COR-L47 (cell line): ENCODE measurements around the gene ACTL9.
"Not testable (repeated sequence)": the region's sequence is repeated elsewhere in the genome, so short reads cannot be mapped to it uniquely, and the experiment has no call there.

Experiments
- DNase-seq: peaks from one replicate; lab custom pipeline; 2025; lab: John Stamatoyannopoulos, UW

Gene ACTL9

GRCh38 chr19:8698433-8699063 is at the start of gene ACTL9:
Gene ACTL9 (minus strand): TSS chr19:8698795. CDS start chr19:8698701, 94 bp downstream.
- no peak for DNase-seq

- DNase-seq, result not testable (repeated sequence)
These were observed 40.9 kb upstream of the ACTL9 start for GRCh38 chr19:8739291-8740065.

- DNase-seq, result no peak
These were observed 39.8 kb upstream of the ACTL9 start for GRCh38 chr19:8738377-8738776.

GRCh38 chr19:8731428-8732169 is 33.0 kb upstream of the ACTL9 start:
- DNase-seq, result no peak

GRCh38 chr19:8724276-8724675 is 25.7 kb upstream of the ACTL9 start:
- DNase-seq, result no peak

- DNase-seq, result no peak
These were observed 23.4 kb upstream of the ACTL9 start for GRCh38 chr19:8722032-8722431.

- no peak for DNase-seq
These were observed 22.7 kb upstream of the ACTL9 start, which contains the start of gene OR2Z1 for GRCh38 chr19:8721334-8721733. Gene OR2Z1 (plus strand): TSS chr19:8721634. CDS start chr19:8731029, 9,395 bp downstream.

GRCh38 chr19:8710337-8710736 is 11.7 kb upstream of the ACTL9 start:
- not testable (repeated sequence) for DNase-seq

- no peak for DNase-seq
These were observed 7.1 kb upstream of the ACTL9 start for GRCh38 chr19:8705742-8706141.

- not testable (repeated sequence) for DNase-seq
These were observed 6.7 kb upstream of the ACTL9 start for GRCh38 chr19:8705304-8705703.

- no peak for DNase-seq
These were observed 4.6 kb upstream of the ACTL9 start for GRCh38 chr19:8703223-8703622.

GRCh38 chr19:8702350-8702749 is 3.8 kb upstream of the ACTL9 start:
- no peak for DNase-seq

- no peak for DNase-seq
These were observed 2.4 kb upstream of the ACTL9 start for GRCh38 chr19:8700956-8701355.

GRCh38 chr19:8699908-8700307 is 1.3 kb upstream of the ACTL9 start:
- DNase-seq, result no peak

- no peak for DNase-seq
These were observed 743 bp downstream of the ACTL9 start for GRCh38 chr19:8697671-8698432.

GRCh38 chr19:8696993-8697392 is 1.6 kb downstream of the ACTL9 start:
- no peak for DNase-seq

- no peak for DNase-seq
These were observed 2.7 kb downstream of the ACTL9 start for GRCh38 chr19:8695911-8696310.

- DNase-seq, result no peak
These were observed 3.1 kb downstream of the ACTL9 start for GRCh38 chr19:8695501-8695900.

GRCh38 chr19:8690753-8691539 is 7.6 kb downstream of the ACTL9 start:
- DNase-seq, result no peak

GRCh38 chr19:8688930-8689329 is 9.7 kb downstream of the ACTL9 start:
- DNase-seq, result no peak

GRCh38 chr19:8686549-8686948 is 12.0 kb downstream of the ACTL9 start:
- no peak for DNase-seq
